Right ventricle myocardium superior (tissue), 1 donor: ENCODE results near the gene LRBA. TPM values are rescaled to one million over a fixed set of nuclear protein-coding genes. Genes with fewer than 3 reads are reported as not detected.

ENCODE experiments used
- ATAC-seq: fragments of 200-7000 bp; cut with Tn5 transposase; one replicate; pipeline ENCODE4 v1.9.1; 2020; ENCODE audit warnings: mild to moderate bottlenecking; ENCODE audit not compliant: poor library complexity
- DNase-seq: peaks from one replicate; pipeline ENCODE4 v3.0.0-alpha.2; 2020
- intact Hi-C: fragments of 100-400 bp; cut with DNase I; formaldehyde crosslinking; loops from one replicate; pipeline ENCODE4 v1.11.2; 2022
- total RNA-seq: library from RNA; stranded (reverse); fragmentation: NEBNext Ultra II Directional; extraction: Animal tissue kit (Norgen Biotek cat#: 25700); gene quantifications from one replicate; pipeline ENCODE4 v1.2.1, GENCODE V29; 2021
- donor health status: DM: no; HTN: yes; CAD: no; lungs with severe emphysema.

LRBA gene
- total RNA-seq, 1 donor from 2014 or later: 17.9 TPM

DNA sequence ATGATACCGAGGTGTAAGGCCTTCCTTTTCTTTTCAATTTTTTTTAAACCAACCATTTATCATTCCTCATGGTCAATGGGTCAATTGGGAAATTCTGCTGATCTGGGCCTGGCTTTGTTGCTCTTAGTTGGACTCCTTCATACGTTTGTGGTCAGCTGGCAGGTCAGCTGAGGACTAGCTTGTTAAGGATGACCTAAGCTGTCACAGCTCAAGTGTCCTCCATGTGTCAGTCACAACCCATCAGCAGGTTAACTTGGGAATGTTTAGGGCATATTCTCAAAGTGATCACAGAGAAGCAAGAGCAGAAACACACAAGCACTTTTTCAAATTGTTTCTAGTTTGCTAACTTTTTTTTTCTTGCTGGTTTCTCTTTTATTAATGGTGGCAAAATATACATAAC, 550.6 kb downstream of the LRBA start:
- DNase-seq (no peak), ATAC-seq (no peak)
- intact Hi-C loops: no loop called here

DNA sequence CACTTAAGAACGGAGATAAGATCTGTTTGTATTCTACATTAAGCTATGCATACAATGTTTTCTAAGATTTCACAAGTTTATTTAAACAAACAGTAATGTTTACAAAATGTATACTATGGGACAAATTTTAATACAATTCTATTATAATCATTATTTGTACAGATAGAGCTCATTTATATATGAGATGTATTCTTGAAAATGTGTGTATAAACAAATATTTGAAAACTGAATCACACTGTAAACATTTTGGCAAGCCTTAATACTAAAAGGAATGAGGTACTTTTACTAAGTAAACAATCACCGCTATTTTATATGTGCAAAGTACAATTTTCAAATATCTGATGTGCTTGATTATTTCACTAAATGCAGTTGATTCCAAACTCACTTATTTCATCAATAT, 552.3 kb downstream of the LRBA start:
- ATAC-seq: no peak
- intact Hi-C loops: no loop called here
- no peak for DNase-seq

DNA sequence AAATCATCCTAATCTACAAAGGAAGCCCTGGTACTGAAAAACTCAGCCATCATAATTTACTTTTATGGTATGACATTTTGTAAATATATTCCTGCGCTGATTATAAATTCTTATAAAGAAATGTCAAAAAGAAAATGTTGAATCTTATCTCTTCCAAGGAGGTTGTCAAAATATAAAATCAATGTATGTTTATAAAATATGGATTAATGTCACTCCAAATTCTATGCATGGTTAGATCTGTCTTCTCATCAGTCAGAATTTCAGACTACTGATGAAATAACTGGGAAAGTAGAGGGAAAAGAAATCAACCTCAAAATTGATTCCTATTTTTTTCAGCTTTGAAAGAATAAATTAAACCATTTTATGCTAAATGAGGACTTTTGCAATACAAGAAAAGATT, 553.1 kb downstream of the LRBA start:
- DNase-seq (no peak), ATAC-seq (no peak)
- intact Hi-C loops: no loop called here

DNA sequence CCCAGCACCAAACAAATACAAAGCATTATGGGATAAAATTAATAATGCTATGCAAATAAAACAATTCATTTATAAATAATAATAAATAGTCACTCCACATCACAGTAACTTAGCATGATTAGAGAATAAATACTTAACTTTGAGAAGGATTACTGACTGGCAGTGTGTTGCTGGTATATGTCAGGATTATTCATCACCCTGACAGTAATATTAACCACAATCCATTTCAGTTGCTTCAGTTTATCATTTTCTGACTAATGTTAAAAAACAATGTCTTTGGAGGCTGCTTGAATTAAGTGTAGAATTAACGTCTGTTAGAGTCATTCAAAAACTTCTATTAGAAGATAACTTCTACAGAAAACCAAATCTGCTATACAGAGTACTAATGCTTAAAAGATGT, 557.3 kb downstream of the LRBA start:
- intact Hi-C loops: no loop called here
- no peak for ATAC-seq
- DNase-seq: no peak

DNA sequence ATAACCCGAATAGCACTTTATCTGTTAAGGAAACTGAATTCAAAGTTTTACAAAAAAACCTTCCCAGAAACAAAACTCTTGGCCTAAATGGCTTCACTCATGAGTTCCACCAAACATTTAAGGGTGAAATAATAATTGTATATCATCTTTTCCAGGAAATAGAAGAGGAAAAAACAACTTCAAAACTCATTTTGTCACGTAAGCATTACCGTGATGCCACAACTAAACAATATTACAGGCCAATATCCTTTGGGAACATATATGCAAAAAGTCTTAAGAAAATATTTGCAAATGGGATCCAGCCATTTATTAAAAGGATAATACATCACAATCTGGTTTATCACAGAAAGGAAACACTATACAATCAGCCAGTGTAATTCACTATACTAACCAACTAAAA, 563.2 kb downstream of the LRBA start:
- intact Hi-C loops: no loop called here
- ATAC-seq: no peak
- no peak for DNase-seq

DNA sequence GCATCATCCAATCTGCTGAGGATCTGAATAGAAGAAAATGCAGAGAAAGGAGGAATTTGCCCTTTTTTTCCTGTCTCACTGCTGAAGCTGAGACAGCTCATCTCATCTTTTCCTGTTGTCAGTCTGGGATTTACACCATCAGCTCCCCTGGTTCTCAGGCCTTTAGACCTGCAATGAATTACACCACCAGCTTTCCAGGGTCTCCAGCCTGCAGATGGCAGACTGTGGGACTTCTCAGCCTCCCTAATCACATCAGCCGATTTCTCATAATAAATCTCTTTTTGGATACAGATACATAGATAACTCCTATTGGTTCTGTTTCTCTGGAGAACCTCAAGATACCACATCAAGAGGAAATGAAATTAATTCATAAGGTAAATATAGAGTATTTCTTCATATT, 567.7 kb downstream of the LRBA start:
- ATAC-seq: no peak
- intact Hi-C loops: no loop called here
- no peak for DNase-seq

DNA sequence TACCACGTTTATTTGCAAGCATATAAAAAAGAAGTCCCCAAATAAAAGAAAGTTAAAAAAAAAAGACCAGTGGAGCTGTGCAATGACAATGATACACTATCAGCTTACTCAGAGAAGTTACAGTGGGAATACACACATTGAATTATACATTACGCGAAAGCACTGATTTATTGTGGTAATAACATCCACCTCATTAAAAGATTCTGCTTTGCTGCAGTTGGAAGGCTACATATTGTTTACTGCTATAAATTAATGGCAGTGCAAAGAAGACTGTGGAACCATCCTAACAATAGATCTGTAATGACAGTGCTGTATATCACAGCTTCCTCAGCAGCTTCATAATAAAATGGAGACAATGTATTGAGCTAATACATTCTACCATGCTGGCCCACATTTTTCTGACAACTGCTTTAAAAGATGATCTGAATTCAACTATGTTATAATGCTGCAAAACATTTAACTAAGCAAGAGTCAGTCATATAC, 575.6 kb downstream of the LRBA start:
- DNase-seq (no peak), ATAC-seq (no peak)
- intact Hi-C loops: no loop called here

DNA sequence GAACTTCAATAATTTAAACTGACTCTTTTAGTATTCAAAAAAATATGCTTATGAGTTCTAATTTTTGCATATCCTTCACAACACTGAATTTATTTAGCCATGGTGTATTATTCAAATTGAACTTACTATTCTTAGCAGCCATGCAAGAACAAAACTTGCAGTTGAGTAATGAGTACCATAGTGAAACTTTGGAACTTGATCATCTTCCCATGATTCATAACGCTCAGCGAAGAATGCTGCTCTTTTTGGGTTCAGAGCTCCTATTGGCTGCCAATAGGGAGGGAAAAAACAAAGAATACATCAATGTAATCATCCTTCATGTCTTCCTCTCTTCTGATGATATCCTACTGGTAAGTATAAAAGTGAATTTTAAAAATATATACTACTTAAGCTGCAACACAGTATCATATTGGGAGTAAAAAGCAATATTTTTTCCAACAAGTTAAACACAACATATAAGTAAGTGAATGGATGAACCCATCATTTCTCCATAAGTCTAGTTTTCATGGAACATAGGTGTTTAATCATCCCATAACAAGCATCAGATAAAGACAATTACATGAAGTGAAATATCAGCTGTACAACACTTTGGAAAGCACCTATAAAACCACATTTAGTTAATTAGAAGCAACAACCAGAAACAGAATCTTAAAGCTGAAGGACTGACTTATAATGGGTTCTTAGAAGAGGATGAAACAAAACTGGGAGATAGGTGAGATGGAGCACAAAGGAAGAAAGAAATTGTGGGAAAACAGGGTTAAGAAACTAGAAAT, 578.3 kb downstream of the LRBA start:
- ATAC-seq: no peak
- intact Hi-C loops: no loop called here
- no peak for DNase-seq

DNA sequence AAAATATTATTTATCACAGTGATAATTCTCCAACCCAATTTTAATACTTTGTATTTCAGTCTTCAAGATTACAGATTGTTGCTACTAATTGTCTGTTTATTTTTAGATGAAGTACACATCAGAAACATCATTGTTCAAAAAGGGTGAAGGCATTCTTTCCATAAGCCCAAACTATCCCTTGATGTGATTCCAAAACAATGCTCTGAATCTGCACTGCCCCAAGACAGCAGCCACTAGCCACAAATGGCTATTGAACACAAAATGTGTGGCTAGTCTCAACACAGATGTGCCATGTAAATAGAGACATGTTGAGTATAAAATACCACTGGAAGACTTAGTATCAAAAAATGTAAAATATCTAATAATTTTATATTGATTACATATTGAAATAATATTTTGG, 583.9 kb downstream of the LRBA start:
- intact Hi-C loops: no loop called here
- no peak for ATAC-seq
- DNase-seq: no peak

DNA sequence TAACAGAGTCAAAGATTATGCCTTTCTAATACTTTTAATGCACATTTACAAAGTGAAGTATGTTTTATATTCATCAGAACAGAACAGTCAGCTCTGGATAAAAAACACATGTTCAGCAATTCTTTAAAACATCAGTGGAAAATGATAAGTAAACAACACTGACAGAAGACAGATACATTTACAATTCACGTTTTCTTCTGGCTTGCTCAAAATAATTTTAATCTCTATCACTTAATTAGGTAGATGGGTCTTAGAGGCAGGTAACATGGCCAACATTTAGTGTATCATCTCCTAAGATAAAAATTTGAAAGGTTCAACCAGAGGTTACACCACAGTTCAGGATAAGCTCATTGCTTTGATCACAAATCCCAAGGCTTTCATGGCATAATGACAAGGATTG, 589.9 kb downstream of the LRBA start:
- no peak for DNase-seq
- ATAC-seq: no peak
- intact Hi-C loops: no loop called here

DNA sequence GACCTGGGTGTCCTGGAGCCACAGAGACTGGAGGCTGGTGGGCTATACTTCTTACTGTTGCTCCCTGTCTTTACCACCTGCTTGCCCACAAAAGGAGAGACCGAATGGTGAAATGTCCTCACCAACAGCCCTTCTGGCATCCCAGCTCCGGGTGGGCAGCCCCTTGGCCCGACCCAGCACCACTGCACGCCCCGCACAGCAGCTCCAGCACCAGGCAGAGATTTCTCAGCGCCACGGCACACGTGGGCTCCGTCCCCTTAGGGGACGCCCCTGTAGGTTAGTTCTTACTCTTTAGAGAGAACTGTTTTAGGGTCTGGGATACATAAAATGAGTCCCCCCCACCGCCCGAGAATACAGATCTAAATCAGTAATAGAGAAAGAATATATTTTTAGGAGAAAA, 591.6 kb downstream of the LRBA start:
- DNase-seq: no peak
- intact Hi-C loops: no loop called here
- no peak for ATAC-seq

DNA sequence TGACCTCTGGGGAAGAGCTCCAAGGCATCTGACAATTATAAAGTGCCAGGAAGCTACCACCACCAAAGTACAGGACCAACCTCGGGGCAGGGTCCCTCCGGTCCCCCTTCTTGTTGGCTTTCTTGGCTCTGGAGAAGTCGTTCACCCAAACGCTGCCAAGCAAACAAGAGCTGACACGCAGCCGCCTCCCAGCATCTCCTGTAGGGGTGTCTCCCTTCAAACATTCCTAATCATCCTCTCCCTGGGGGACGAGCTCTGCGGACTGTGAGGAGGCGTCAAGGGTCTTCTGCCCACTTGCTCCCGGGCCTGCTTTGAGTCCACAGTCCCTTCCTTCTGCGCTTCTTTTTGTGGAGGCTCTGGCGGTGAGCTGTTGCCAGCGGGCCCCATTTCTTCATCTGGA, 592.0 kb downstream of the LRBA start:
- intact Hi-C loops: no loop called here
- DNase-seq: no peak
- ATAC-seq: no peak

DNA sequence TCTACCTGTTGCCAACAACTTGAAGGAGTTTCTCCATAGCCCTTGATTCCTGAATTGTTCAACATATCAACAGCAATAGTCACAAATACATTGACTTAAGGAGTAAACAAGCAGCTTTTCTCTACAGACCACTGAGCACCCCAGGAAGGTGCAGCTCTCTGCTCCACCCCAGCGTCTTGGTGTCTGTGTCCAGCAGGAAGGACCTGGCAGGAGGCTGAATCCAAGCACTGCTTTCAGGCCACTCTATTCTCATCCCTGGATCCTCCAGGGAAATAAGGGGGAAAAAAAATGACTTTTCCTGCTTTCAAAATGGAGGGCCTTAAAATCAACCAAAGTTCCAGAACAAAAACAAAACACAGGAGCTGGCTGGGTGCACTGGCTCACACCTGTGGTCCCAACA, 593.5 kb downstream of the LRBA start:
- intact Hi-C loops: no loop called here
- ATAC-seq (no peak), DNase-seq (no peak)

DNA sequence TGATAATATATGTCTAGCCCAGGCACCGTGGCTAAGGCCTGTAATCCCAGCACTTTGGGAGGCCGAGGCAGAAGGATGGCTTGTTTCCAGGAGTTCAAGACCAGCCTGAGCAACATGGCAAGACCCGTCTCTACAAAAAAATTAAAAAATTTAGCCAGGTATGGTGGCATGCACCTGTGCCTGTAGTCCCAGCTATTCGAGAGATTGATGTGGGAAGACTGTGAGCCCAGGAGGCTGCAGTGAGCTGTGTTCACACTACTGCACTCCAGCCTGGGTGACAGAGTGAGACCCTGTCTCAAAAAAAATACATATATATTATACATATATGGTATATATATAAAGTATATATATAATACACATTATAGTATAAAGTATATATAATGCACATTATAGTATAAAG, 595.1 kb downstream of the LRBA start:
- DNase-seq (no peak), ATAC-seq (no peak)
- intact Hi-C loops: no loop called here

DNA sequence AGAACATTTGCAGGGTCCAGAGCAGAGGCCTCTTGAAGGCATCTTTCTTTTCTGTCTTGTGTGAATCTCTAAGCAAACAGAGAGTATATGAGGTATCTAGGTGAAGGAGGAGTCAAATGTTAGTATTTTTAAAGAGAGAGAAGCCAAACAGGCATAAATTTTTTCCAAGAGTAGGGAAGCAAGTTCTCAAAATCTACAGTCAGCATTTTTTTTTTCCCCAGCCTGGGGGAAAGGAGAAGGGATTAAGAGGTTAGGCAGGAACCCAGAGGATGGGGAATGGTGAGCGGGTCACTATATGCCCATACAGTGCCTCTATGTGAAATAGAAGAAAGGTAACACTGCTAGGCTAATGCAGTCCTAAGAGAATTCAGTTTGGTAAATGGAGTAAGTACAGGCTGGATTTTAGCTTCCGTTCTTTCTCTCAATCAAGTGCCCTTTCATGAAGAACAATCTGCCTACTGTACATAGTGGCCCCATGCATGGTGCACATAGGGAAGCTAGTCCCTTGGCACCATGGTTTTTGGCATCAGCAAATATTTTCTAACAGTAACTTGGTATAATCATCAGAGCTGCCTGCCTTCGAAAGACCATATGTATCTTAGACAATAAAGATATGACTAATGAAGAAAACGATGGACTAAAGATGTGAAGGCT, 596.2 kb downstream of the LRBA start:
- intact Hi-C loops: no loop called here
- DNase-seq: no peak
- no peak for ATAC-seq

DNA sequence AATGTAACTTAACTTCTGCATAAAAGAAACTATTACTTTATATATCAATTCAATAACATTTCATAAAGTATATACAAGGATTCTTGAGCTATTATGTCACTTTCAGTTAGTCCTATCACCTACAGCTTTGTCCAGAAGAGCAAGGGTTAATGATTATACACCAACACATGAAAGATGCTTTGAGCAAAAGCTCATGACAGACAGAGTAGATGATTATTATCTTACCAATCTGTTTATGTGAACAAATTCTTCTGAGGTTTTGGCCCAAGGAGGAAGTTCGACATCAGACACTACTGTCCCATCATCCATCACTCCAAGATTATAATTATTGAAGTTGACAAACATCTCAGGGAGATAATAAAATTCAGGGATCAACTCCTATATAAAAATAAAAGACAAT, 599.9 kb downstream of the LRBA start:
- DNase-seq (no peak), ATAC-seq (no peak)
- intact Hi-C loops: no loop called here

DNA sequence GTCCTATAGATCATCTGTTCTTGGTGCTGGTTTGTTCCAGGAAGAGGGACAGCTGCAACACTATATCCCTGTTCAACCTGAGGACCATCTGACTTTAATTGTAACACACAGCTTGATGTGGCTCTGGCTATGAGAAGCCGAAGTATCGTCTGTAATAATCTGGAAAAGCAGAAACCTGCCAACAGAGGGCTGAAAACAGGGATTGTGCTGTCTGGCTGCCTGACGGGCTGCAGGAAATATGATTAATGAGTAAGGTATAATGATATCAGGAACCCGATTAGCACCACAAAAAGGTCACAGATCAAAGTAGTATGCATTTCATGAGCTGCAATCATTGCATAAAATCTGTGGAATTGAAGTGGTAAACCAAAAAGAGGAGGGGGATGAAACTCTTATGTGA, 603.6 kb downstream of the LRBA start:
- no peak for DNase-seq
- no peak for ATAC-seq
- intact Hi-C loops: no loop called here

DNA sequence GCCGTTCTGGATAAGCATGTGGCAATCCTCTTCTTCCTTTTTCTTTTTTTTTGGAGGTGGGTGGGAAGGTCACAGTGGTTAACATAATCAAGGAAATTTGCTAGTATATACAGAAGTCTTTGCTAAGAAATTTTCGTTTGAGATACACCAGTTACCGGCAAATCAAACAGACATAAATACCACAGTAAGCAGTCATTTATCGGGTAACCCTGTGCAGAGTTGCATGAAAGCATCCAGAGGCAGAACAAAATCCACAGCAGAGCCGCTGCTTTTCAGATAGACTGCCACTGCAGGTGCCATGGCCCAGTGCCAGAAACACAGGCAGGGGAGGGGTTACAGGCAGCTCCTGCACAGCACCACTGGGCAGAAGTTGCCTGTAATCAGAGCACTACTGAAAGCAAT, 612.2 kb downstream of the LRBA start:
- peak; percentile 67 for DNase-seq
- peak; percentile 73 for ATAC-seq
- intact Hi-C loops: no loop called here

DNA sequence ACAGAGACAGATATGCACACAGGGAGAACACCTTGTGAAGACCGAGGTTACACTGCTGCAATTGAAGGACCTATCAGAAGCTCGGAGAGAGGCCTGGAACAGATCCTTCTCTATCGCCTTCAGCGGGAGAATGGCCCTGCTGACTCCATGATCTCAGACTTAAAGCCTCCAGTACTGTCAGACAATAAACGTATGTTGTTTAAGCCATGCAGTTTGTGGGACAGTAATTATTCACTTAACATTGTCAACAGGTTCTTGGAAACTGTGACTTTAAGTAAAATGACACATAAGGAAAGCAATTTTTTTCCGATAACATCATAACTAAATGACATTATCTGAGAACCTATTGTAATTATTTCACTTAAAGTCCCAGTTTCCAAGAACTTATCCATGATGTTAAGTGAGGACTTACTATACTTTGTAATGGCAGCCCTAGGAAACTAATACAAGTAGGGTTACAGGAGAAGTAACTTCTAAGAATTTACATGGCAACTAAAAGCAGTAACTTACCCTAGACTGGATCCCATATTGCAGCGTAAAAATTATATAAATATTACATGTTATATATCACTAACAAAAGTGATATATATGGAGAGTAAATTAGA, 613.9 kb downstream of the LRBA start:
- intact Hi-C loops: no loop called here
- ATAC-seq (no peak), DNase-seq (no peak)

DNA sequence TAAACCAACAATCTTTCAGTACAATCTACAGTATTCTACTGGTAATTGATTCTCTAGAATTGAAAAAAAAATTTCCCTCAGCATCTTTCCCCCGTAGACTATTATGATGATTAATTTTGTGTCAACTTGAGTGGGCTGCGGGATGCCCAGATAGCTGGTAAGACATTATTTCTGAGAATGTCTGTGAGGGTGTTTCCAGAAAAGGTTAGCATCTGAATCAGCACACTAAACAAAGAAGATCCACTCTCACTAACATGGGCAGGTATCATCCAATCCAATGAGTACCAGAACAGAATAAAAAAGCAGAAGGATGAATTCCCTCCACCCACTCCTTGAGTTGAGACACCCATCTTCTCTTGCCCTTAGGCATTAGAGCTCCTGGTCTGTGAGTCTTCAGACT, 619.2 kb downstream of the LRBA start:
- ATAC-seq: no peak
- intact Hi-C loops: no loop called here
- DNase-seq: no peak
